Breast epithelium (tissue), 4 donors: ENCODE data around the gene BMS1. TPM values are rescaled to one million over a fixed set of nuclear protein-coding genes. Genes with fewer than 3 reads are reported as not detected.

Experiments
- DNase-seq, 2 donors: peaks; one replicate each; pipeline ENCODE4 v3.0.0-alpha.2; 2019; ENCODE audit warnings: low spot score in 2 of 2
- H3K27ac ChIP-seq, 2 donors: fragments of 200-600 bp; sonication (generic) in 1 of 2; one replicate each; pipeline ENCODE4 v1.5.1; 2016 to 2019; ENCODE audit warnings: mild to moderate bottlenecking in 1 of 2
- H3K27me3 ChIP-seq, 2 donors: fragments of 200-600 bp; sonication (generic) in 1 of 2; one replicate each; pipeline versions ENCODE4 v1.5.1 to v1.6.0; 2017 to 2019; ENCODE audit warnings: control low read depth in 1 of 2, mild to moderate bottlenecking in 1 of 2
- H3K36me3 ChIP-seq: fragments of 200-600 bp; one replicate; pipeline ENCODE4 v1.5.1; 2019
- H3K4me1 ChIP-seq, 2 donors: fragments of 200-600 bp; sonication (generic); one replicate each; pipeline ENCODE4 v1.5.1; 2016 to 2019; ENCODE audit warnings: control low read depth in 1 of 2
- H3K4me3 ChIP-seq, 3 donors: fragments of 200-600 bp; sonication (generic); 1 replicate in 2 of 3; 2 replicates in 1 of 3; pipeline ENCODE4 v1.5.1; 2016 to 2019; ENCODE audit warnings: mild to moderate bottlenecking in 3 of 3, moderate library complexity in 2 of 3
- H3K9me3 ChIP-seq, 2 donors: fragments of 200-600 bp; sonication (generic) in 1 of 2; one replicate each; pipeline ENCODE4 v1.5.1; 2016 to 2019; ENCODE audit warnings: control low read depth in 1 of 2
- CTCF ChIP-seq, 3 donors: fragments of 450-650 bp; IDR thresholded peaks; one replicate each; pipeline ENCODE4 v1.5.1; 2016 to 2017; ENCODE audit warnings: antibody characterized with exemption in 3 of 3, mild to moderate bottlenecking in 3 of 3, moderate library complexity in 3 of 3
- POLR2A ChIP-seq: fragments of 450-650 bp; IDR thresholded peaks from one replicate; pipeline ENCODE4 v1.6.1; 2016; ENCODE audit warnings: antibody characterized with exemption, mild to moderate bottlenecking, moderate library complexity
- POLR2AphosphoS5 ChIP-seq, 3 donors: sonication (generic); formaldehyde crosslinking; IDR thresholded peaks; one replicate each; pipeline ENCODE4 v1.6.1; 2017; ENCODE audit warnings: antibody characterized with exemption in 3 of 3
- intact Hi-C: fragments of 100-400 bp; cut with DNase I; formaldehyde crosslinking; loops from one replicate; pipeline ENCODE4 v1.15.1; 2023; ENCODE audit warnings: low total_unique reads
- total RNA-seq, 3 donors: library from RNA; depleted of rRNA; stranded (reverse); fragments of >200 nt; gene quantifications; one replicate each; pipeline ENCODE4 v1.1.0, GENCODE V29; 2016

Gene BMS1
- total RNA-seq, 3 donors from 2014 or later: 12.6 to 18.4 (median 17.3) TPM

- intact Hi-C loops: no loop called here
- H3K4me3 ChIP-seq: no peak overlapping the region
- H3K36me3 ChIP-seq: no peaks in the 10 kb centered on the region
- peaks cover 3 to 18% of the 10 kb centered on the region in 2 donors for H3K9me3 ChIP-seq
- no peak for TF ChIP-seq POLR2A
- no peak for TF ChIP-seq POLR2AphosphoS5 (IDR thresholded peaks at IDR 0.05)
- no peak for TF ChIP-seq CTCF (IDR thresholded peaks at IDR 0.05)
- H3K27me3 ChIP-seq: no peaks in the 10 kb centered on the region
- H3K27ac ChIP-seq: no peak overlapping the region
- no peaks in the 10 kb centered on the region for H3K4me1 ChIP-seq
- no peak for DNase-seq
Measured at GRCh38 chr10:42769673-42770072, 12.9 kb upstream of the BMS1 start.

DNA sequence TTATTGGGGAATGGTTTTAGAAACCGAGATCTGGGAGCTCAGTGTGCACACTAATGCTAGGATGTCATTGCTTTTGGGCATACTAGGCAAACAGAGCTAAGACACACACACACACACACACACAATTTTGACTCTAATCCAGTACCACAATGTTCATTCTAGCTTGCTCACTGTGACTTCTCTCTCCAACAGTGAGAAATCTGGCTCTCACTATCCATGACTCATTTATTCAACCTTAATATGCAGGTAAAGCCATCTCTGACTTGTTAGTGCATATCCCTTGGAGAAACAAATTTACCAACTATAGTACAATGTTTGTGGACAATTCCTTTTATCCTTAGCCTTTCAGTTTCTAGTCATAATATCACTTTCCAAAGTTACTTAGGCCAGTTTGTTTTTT lies 5.9 kb upstream of the BMS1 start:
- DNase-seq: no peak
- no peaks in the 10 kb centered on the region for H3K4me1 ChIP-seq
- no peak overlapping the region for H3K4me3 ChIP-seq
- intact Hi-C loops: no loop called here
- no peak overlapping the region for H3K27ac ChIP-seq
- no peak for TF ChIP-seq CTCF (IDR thresholded peaks at IDR 0.05)
- TF ChIP-seq POLR2A: no peak
- TF ChIP-seq POLR2AphosphoS5 (IDR thresholded peaks at IDR 0.05): no peak
- H3K27me3 ChIP-seq: no peaks in the 10 kb centered on the region
- no peaks in the 10 kb centered on the region for H3K36me3 ChIP-seq
- H3K9me3 ChIP-seq: peaks cover 0 to 8% of the 10 kb centered on the region in 2 donors

GRCh38 chr10:42780456-42780855 lies 2.1 kb upstream of the BMS1 start:
- H3K9me3 ChIP-seq: no peaks in the 10 kb centered on the region
- H3K36me3 ChIP-seq: no peaks in the 10 kb centered on the region
- no peak for DNase-seq
- no peaks in the 10 kb centered on the region for H3K27me3 ChIP-seq
- H3K27ac ChIP-seq: no peak overlapping the region
- H3K4me3 ChIP-seq: no peak overlapping the region
- peaks cover 0 to 6% of the 10 kb centered on the region in 2 donors for H3K4me1 ChIP-seq
- intact Hi-C loops: no loop called here
- TF ChIP-seq POLR2A (no peak), POLR2AphosphoS5 (IDR thresholded peaks at IDR 0.05) (no peak), CTCF (IDR thresholded peaks at IDR 0.05) (no peak)

DNA sequence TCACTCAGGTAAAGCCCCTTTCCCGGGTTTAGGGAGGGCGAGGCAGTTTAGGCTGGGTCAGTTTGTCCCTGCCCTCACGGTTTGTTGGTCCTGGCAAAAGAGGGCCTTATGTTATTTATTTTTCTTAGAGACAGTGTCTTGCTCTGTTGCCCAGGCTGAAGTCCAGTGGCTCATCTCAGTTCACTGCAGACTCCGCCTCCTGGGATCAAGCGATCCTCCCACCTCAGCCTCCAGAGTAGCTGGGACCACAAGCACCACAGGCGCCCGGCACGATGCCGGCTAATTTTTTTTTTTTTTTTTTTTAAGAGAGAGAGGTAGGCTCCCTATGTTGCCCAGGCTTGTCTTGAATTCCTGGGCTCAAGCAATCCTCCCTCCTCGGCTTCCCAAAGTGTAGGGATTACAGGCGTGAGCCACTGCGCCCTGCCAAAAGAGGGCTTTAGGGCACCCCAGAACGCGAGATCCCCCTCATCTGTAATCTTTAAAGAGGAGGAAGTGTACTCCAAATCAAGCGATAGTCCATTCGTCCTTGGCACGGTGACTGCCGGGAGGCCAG lies 626 bp upstream of the BMS1 start:
- no peaks in the 10 kb centered on the region for H3K27me3 ChIP-seq
- H3K27ac ChIP-seq: peak overlapping the region; percentile 94 to 95
- DNase-seq: peak in 1 of 2 donors; percentile 20
- intact Hi-C loops: no loop called here
- peaks cover 0 to 6% of the 10 kb centered on the region in 2 donors for H3K4me1 ChIP-seq
- no peaks in the 10 kb centered on the region for H3K9me3 ChIP-seq
- TF ChIP-seq POLR2A (no peak), POLR2AphosphoS5 (IDR thresholded peaks at IDR 0.05) (no peak)
- H3K36me3 ChIP-seq: no peaks in the 10 kb centered on the region
- peak overlapping the region; percentile 72 to 83 (median 78) for H3K4me3 ChIP-seq

DNA sequence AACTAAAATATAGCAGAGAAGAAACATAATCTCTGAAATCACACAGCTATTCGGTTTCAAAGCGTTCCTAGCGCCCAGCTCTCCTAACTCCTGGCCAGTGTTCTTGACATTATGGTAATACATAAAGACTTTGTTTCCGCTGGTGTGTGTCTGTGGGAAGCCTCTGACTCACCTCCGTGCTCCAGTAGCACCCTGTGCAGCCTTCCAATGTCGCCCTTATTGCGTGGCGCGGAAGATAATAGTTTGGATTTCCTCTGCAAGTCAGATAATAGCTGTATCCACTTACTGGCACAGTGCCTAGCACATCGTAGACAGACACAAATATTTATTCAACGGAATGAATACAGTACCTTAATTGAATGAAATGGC lies 570 bp downstream of the BMS1 start:
- H3K9me3 ChIP-seq: no peaks in the 10 kb centered on the region
- TF ChIP-seq POLR2AphosphoS5 (IDR thresholded peaks at IDR 0.05): no peak
- no peak for TF ChIP-seq CTCF (IDR thresholded peaks at IDR 0.05)
- no peak for TF ChIP-seq POLR2A
- intact Hi-C loops: no loop called here
- no peaks in the 10 kb centered on the region for H3K27me3 ChIP-seq
- peak overlapping the region; percentile 94 to 95 for H3K27ac ChIP-seq
- H3K4me1 ChIP-seq: peaks cover 0 to 6% of the 10 kb centered on the region in 2 donors
- no peaks in the 10 kb centered on the region for H3K36me3 ChIP-seq
- DNase-seq: no peak
- peak overlapping the region; percentile 72 to 83 (median 78) for H3K4me3 ChIP-seq
